SK-N-SH (cell line): ENCODE results near the gene SYT11. TPM values are rescaled to one million over a fixed set of nuclear protein-coding genes. Genes with fewer than 3 reads are reported as not detected.
"Not testable (repeated sequence)": the region's sequence is repeated elsewhere in the genome, so short reads cannot be mapped to it uniquely, and the experiment has no call there.

Source experiments
- CTCF ChIA-PET: fragments of 300-600, 350-600 bp; formaldehyde crosslinking; extraction: SDS; loops from one replicate; lab custom pipeline; 2021; lab: Yijun Ruan, JAX
- POLR2A ChIA-PET: fragments of 350-600 bp; sonication (Branson Sonifier 250); formaldehyde crosslinking; extraction: SDS; loops from one replicate; lab custom pipeline; 2020; ENCODE audit warnings: antibody characterized with exemption, inconsistent platforms; lab: Yijun Ruan, JAX
- DNase-seq: peaks from one replicate; pipeline ENCODE4 v3.0.0; 2012
- H2AFZ ChIP-seq: fragments of 200-600 bp; sonication (generic); 2 replicates; pipeline ENCODE4 v1.8.1; 2016; ENCODE audit warnings: antibody characterized with exemption, mild to moderate bottlenecking, low read depth
- H3F3A ChIP-seq: fragments of 200-600 bp; sonication (generic); replicated peaks from 2 replicates; pipeline ENCODE3; 2016; ENCODE audit warnings: antibody characterized with exemption, mild to moderate bottlenecking; ENCODE audit not compliant: insufficient read depth
- H3K27ac ChIP-seq, 2 experiments: fragments of 200-500 bp in 1 of 2; fragments of 200-600 bp in 1 of 2; sonication (Bioruptor generic) in 1 of 2; sonication (generic), shearing (Covaris generic) in 1 of 2; 2 replicates each; pipeline versions ENCODE4 v1.5.1 to v1.6.1; 2014 to 2016; ENCODE audit warnings: low read depth in 2 of 2, inconsistent platforms in 1 of 2, low read length in 1 of 2, mild to moderate bottlenecking in 1 of 2, mixed read lengths in 1 of 2
- H3K27me3 ChIP-seq: fragments of 200-600 bp; sonication (generic), shearing (Covaris generic); 2 replicates; pipeline ENCODE4 v1.6.1; 2016; ENCODE audit warnings: mixed run types; ENCODE audit not compliant: insufficient read depth
- H3K36me3 ChIP-seq, 2 experiments: fragments of 200-500 bp in 1 of 2; fragments of 200-600 bp in 1 of 2; sonication (Bioruptor generic) in 1 of 2; sonication (generic) in 1 of 2; replicated peaks in 1 of 2; 2 replicates each; pipeline versions ENCODE3 to v1.5.1; 2014 to 2016; ENCODE audit warnings: low read length in 1 of 2, mild to moderate bottlenecking in 1 of 2; ENCODE audit not compliant: insufficient read depth in 2 of 2, control insufficient read depth in 1 of 2
- H3K4me1 ChIP-seq, 2 experiments: fragments of 200-500 bp in 1 of 2; fragments of 200-600 bp in 1 of 2; sonication (Bioruptor generic) in 1 of 2; sonication (generic), shearing (Covaris generic) in 1 of 2; 2 replicates each; pipeline versions ENCODE4 v1.5.1 to v1.6.1; 2014 to 2016; ENCODE audit warnings: low read depth in 1 of 2, low read length in 1 of 2, mixed run types in 1 of 2; ENCODE audit not compliant: insufficient read depth in 2 of 2, control insufficient read depth in 1 of 2
- H3K4me2 ChIP-seq: fragments of 200-600 bp; sonication (generic), shearing (Covaris generic); 2 replicates; pipeline ENCODE4 v1.6.1; 2017; ENCODE audit warnings: mixed run types
- H3K4me3 ChIP-seq, 2 experiments: fragments of 200-500 bp in 1 of 2; fragments of 200-600 bp in 1 of 2; sonication (Bioruptor generic) in 1 of 2; sonication (generic), shearing (Covaris generic) in 1 of 2; 2 replicates each; pipeline versions ENCODE4 v1.5.1 to v1.8.1; 2014 to 2016; ENCODE audit warnings: low read depth in 2 of 2, inconsistent platforms in 1 of 2, low read length in 1 of 2, mild to moderate bottlenecking in 1 of 2, mixed read lengths in 1 of 2, moderate library complexity in 1 of 2
- H3K79me2 ChIP-seq: fragments of 200-600 bp; sonication (generic); 2 replicates; pipeline ENCODE4 v1.8.1; 2017; ENCODE audit warnings: mild to moderate bottlenecking; ENCODE audit not compliant: insufficient read depth
- H3K9ac ChIP-seq: fragments of 200-600 bp; sonication (generic); 2 replicates; pipeline ENCODE4 v1.6.1; 2017; ENCODE audit warnings: mixed run types
- H3K9me2 ChIP-seq: fragments of 200-600 bp; sonication (generic); 2 replicates; pipeline ENCODE4 v1.6.1; 2017; ENCODE audit warnings: mixed run types
- H3K9me3 ChIP-seq: fragments of 200-600 bp; sonication (generic); 2 replicates; pipeline ENCODE4 v1.6.1; 2017; ENCODE audit warnings: mixed run types, mild to moderate bottlenecking, moderate library complexity
- H4K20me1 ChIP-seq: fragments of 200-600 bp; sonication (generic); 2 replicates; pipeline ENCODE4 v1.6.1; 2017; ENCODE audit warnings: mild to moderate bottlenecking, mixed run types; ENCODE audit not compliant: insufficient read depth
- CTCF ChIP-seq: fragments of 200-600 bp; sonication (generic); IDR thresholded peaks from 2 replicates; pipeline ENCODE4 v1.6.1; 2017; ENCODE audit warnings: antibody characterized with exemption, mild to moderate bottlenecking, moderate library complexity
- ELF1 ChIP-seq: IDR thresholded peaks from 2 replicates; pipeline ENCODE4 v1.4.0; 2012
- EZH2phosphoT487 ChIP-seq: fragments of 200-600 bp; sonication (generic); IDR thresholded peaks from 2 replicates; pipeline ENCODE4 v1.6.1; 2017; ENCODE audit warnings: low read depth, mixed run types, mild to moderate bottlenecking, antibody characterized with exemption, moderate library complexity, borderline replicate concordance
- FOSL2 ChIP-seq: IDR thresholded peaks from 2 replicates; pipeline ENCODE4 v1.4.0; 2012; ENCODE audit warnings: low read depth, mild to moderate bottlenecking, moderate library complexity, borderline replicate concordance
- FOXM1 ChIP-seq: IDR thresholded peaks from 2 replicates; pipeline ENCODE4 v1.4.0; 2012; ENCODE audit warnings: low read depth, mild to moderate bottlenecking
- GABPA ChIP-seq: IDR thresholded peaks from 2 replicates; pipeline ENCODE4 v1.4.0; 2012; ENCODE audit warnings: low read depth, mild to moderate bottlenecking
- JUND ChIP-seq: IDR thresholded peaks from 2 replicates; pipeline ENCODE4 v1.4.0; 2012
- MAX ChIP-seq: IDR thresholded peaks from 2 replicates; pipeline ENCODE4 v1.4.0; 2012; ENCODE audit warnings: low read depth
- MEF2A ChIP-seq: IDR thresholded peaks from 2 replicates; pipeline ENCODE4 v1.4.0; 2012; ENCODE audit warnings: low read depth, borderline replicate concordance
- NFIC ChIP-seq: IDR thresholded peaks from 2 replicates; pipeline ENCODE4 v1.4.0; 2012; ENCODE audit warnings: borderline replicate concordance
- POLR2AphosphoS5 ChIP-seq: IDR thresholded peaks from 2 replicates; pipeline ENCODE4 v1.6.1; 2012; ENCODE audit warnings: low read depth, low read length
- RXRA ChIP-seq: IDR thresholded peaks from 2 replicates; pipeline ENCODE4 v1.4.0; 2012; ENCODE audit warnings: low read depth, mild to moderate bottlenecking, borderline replicate concordance
- TCF12 ChIP-seq: IDR thresholded peaks from 2 replicates; pipeline ENCODE4 v1.4.0; 2012
- YY1 ChIP-seq: IDR thresholded peaks from 2 replicates; pipeline ENCODE4 v1.4.0; 2012; ENCODE audit warnings: low read depth, mild to moderate bottlenecking
- WGBS: methylation state at CpG from one replicate; pipeline ENCODE4 v1.1.6; 2017; ENCODE audit warnings: low lambda C conversion rate; 5-methylcytosine and 5-hydroxymethylcytosine counted together
- polyA plus RNA-seq, 3 experiments: library from polyadenylated mRNA; depleted of rRNA; stranded (reverse); fragments of >200 nt; gene quantifications; 2 replicates each; pipeline ENCODE4 v1.2.3, GENCODE V29; 2012
- TF ChIP-seq, protein P1 (sequence below): IDR thresholded peaks from 2 replicates; pipeline ENCODE4; 2012
- TF ChIP-seq, protein P2 (sequence below): IDR thresholded peaks from 2 replicates; pipeline ENCODE4 v1.4.0; 2012; ENCODE audit warnings: low read depth, borderline replicate concordance
- TF ChIP-seq, protein P3 (sequence below): IDR thresholded peaks from 2 replicates; pipeline ENCODE4 v1.4.0; 2012; ENCODE audit warnings: low read depth, borderline replicate concordance

The SYT11 gene
- polyA plus RNA-seq, 1 of the 3 experiments (the other 2 are of a cell fraction) = 26.7 TPM

- peaks cover 53% of the 10 kb centered on the region for H3F3A ChIP-seq
- peaks cover 7% of the 10 kb centered on the region; the same call in 1 of the 2 replicates for H3K79me2 ChIP-seq
- peak overlapping the region; percentile 72 for H3K9ac ChIP-seq
- H2AFZ ChIP-seq = no peak overlapping the region
- no peaks in the 10 kb centered on the region for H4K20me1 ChIP-seq
- TF ChIP-seq, protein P1, sequence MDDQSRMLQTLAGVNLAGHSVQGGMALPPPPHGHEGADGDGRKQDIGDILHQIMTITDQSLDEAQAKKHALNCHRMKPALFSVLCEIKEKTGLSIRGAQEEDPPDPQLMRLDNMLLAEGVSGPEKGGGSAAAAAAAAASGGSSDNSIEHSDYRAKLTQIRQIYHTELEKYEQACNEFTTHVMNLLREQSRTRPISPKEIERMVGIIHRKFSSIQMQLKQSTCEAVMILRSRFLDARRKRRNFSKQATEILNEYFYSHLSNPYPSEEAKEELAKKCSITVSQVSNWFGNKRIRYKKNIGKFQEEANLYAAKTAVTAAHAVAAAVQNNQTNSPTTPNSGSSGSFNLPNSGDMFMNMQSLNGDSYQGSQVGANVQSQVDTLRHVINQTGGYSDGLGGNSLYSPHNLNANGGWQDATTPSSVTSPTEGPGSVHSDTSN = peak; percentile 48; the same call in 1 of the 2 replicates
- TF ChIP-seq YY1 (no peak), CTCF (no peak), EZH2phosphoT487 (no peak), MAX (peak; percentile 70; the same call in 1 of the 2 replicates), ELF1 (no peak), POLR2AphosphoS5 (peak; percentile 73), TCF12 (peak; percentile 62; the same call in 1 of the 2 replicates), RXRA (no peak), GABPA (no peak), NFIC (peak; percentile 54), FOXM1 (no peak), JUND (peak; percentile 71), FOSL2 (peak; percentile 47; the same call in 1 of the 2 replicates), MEF2A (no peak)
- TF ChIP-seq, protein P2, sequence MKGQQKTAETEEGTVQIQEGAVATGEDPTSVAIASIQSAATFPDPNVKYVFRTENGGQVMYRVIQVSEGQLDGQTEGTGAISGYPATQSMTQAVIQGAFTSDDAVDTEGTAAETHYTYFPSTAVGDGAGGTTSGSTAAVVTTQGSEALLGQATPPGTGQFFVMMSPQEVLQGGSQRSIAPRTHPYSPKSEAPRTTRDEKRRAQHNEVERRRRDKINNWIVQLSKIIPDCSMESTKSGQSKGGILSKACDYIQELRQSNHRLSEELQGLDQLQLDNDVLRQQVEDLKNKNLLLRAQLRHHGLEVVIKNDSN = peak; percentile 91
- TF ChIP-seq, protein P3, sequence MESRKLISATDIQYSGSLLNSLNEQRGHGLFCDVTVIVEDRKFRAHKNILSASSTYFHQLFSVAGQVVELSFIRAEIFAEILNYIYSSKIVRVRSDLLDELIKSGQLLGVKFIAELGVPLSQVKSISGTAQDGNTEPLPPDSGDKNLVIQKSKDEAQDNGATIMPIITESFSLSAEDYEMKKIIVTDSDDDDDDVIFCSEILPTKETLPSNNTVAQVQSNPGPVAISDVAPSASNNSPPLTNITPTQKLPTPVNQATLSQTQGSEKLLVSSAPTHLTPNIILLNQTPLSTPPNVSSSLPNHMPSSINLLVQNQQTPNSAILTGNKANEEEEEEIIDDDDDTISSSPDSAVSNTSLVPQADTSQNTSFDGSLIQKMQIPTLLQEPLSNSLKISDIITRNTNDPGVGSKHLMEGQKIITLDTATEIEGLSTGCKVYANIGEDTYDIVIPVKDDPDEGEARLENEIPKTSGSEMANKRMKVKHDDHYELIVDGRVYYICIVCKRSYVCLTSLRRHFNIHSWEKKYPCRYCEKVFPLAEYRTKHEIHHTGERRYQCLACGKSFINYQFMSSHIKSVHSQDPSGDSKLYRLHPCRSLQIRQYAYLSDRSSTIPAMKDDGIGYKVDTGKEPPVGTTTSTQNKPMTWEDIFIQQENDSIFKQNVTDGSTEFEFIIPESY = no peak
- H3K27ac ChIP-seq = peak overlapping the region; percentile 79 to 94
- H3K4me2 ChIP-seq = peak overlapping the region; percentile 66
- 70% methylated on average over 10 of the region's 10 CpGs for WGBS
- H3K36me3 ChIP-seq = peaks cover 0 to 23% of the 10 kb centered on the region in 2 experiments
- H3K9me2 ChIP-seq = no peaks in the 10 kb centered on the region
- H3K4me1 ChIP-seq = peaks cover 5 to 43% of the 10 kb centered on the region in 2 experiments
- ChIA-PET POLR2A (no interaction called here), CTCF (interaction anchor here (0.9 to 1.8 kb wide), 2 partner anchors 11 to 18 kb away, joined by 4 read pairs; no protein-coding TSS in a partner anchor)
- H3K27me3 ChIP-seq = no peaks in the 10 kb centered on the region
- H3K4me3 ChIP-seq = peak overlapping the region in 1 of 2 experiments; percentile 23; a peak in 2 of 4 replicates
- H3K9me3 ChIP-seq = no peaks in the 10 kb centered on the region
- no peak for DNase-seq
Observed at GRCh38 chr1:155893389-155894142, 34.2 kb downstream of the SYT11 start.

GRCh38 chr1:155895617-155896016, 36.2 kb downstream of the SYT11 start:
- peaks cover 46% of the 10 kb centered on the region for H3F3A ChIP-seq
- H3K36me3 ChIP-seq = peaks cover 19 to 40% of the 10 kb centered on the region in 2 experiments
- H3K9me2 ChIP-seq, H2AFZ ChIP-seq, DNase-seq, H3K9me3 ChIP-seq, H3K27ac ChIP-seq, POLR2A ChIA-PET, H3K79me2 ChIP-seq, H4K20me1 ChIP-seq, H3K4me3 ChIP-seq, H3K9ac ChIP-seq, H3K4me2 ChIP-seq, H3K27me3 ChIP-seq: not testable (repeated sequence)
- H3K4me1 ChIP-seq = peaks cover 5 to 25% of the 10 kb centered on the region in 2 experiments
- WGBS = 94% methylated on average over 6 of the region's 6 CpGs
- CTCF ChIA-PET = interaction anchor here (1.0 kb wide), 1 partner anchor 37 kb away, joined by 3 read pairs; no protein-coding TSS in a partner anchor

GRCh38 chr1:155896476-155896875, 37.1 kb downstream of the SYT11 start:
- H3K9me2 ChIP-seq, H3K79me2 ChIP-seq, H3K9me3 ChIP-seq, POLR2A ChIA-PET, DNase-seq, H2AFZ ChIP-seq, H3K27ac ChIP-seq, H3K4me3 ChIP-seq, H3K9ac ChIP-seq, CTCF ChIA-PET, H4K20me1 ChIP-seq, H3K4me2 ChIP-seq, H3K27me3 ChIP-seq: not testable (repeated sequence)
- Histone ChIP-seq H3K4me1 (peaks cover 5 to 22% of the 10 kb centered on the region in 2 experiments), H3K36me3 (peaks cover 21 to 49% of the 10 kb centered on the region in 2 experiments), H3F3A (peaks cover 45% of the 10 kb centered on the region)
- WGBS = 88% methylated on average over 8 of the region's 8 CpGs
